Progenitor cell of endocrine pancreas (in vitro differentiated cells): ENCODE measurements around the gene CXCL12. TPM values are rescaled to one million over a fixed set of nuclear protein-coding genes. Genes with fewer than 3 reads are reported as not detected.

ENCODE experiments used
- DNase-seq: peaks from one replicate; pipeline ENCODE4 v3.0.0; 2021; ENCODE audit warnings: low spot score; ENCODE audit not compliant: unreplicated experiment
- H3K27ac Mint-ChIP-seq: 2 replicates; pipeline ENCODE4 v1.8.0; 2021; ENCODE audit warnings: mild to moderate bottlenecking, moderate library complexity, mixed read lengths
- H3K27me3 Mint-ChIP-seq: 2 replicates; pipeline ENCODE4 v1.8.0; 2021; ENCODE audit warnings: mixed read lengths
- H3K36me3 Mint-ChIP-seq: 2 replicates; pipeline ENCODE4 v1.8.0; 2022; ENCODE audit warnings: mixed read lengths; ENCODE audit not compliant: insufficient read depth
- H3K4me1 Mint-ChIP-seq: 2 replicates; pipeline ENCODE4 v1.8.0; 2021; ENCODE audit warnings: low read depth, mixed read lengths
- H3K4me3 Mint-ChIP-seq: 2 replicates; pipeline ENCODE4 v1.8.0; 2021; ENCODE audit warnings: low read depth, mild to moderate bottlenecking, moderate library complexity, mixed read lengths
- H3K9me3 Mint-ChIP-seq: 2 replicates; pipeline ENCODE4 v1.8.0; 2021; ENCODE audit warnings: low read depth, mixed read lengths
- CTCF ChIP-seq: fragments of 200-600 bp; sonication (generic); IDR thresholded peaks from one replicate; pipeline ENCODE4 v1.5.0; 2021; ENCODE audit warnings: antibody characterized with exemption, mild to moderate bottlenecking; ENCODE audit not compliant: unreplicated experiment
- total RNA-seq: library from RNA; stranded (reverse); gene quantifications from 2 replicates; pipeline ENCODE4 v1.2.1, GENCODE V29; 2021

Gene CXCL12
- total RNA-seq, 1 donor from 2014 or later: 4.2 TPM

DNA sequence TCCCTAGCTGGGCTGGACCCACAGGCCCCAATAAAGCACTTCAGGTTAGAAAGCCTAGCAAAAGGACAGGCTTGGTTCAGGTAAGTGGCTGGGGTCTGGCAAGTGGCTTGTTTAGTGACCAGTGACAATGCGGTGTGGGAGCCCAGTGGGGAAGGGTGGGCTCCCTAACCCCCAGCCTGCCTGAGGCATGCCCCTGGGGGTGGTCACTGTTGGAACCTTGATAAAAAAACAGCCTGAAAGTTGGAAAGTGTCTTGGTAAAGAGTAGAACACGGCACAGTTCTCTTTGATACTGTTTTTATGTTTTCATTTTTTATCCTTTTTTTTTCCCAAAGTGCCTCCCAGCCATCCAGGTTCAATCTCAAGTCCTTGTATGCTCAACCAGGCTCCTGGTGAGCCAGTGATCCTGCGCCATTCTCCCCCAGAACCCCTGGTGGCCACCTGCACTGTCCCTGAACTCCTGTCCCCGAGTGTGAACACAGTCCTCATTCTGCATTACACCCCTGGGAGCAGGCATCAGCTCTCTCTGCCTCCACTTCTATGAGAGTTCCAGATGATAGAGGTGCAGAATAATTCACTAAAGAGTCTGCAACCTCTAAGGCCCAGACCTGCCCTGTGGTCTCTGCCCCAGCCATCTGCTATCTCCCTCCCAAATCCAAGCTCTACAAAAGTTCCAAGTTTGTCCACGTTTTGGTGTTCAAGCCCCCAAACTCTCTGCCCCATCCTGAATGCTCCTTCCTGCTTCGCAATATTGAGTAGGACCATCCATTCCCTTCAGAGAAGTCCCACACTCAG lies 15.0 kb upstream of the CXCL12 start:
- no peak for DNase-seq
- Mint-ChIP-seq H3K9me3 (peaks cover 2% of the 10 kb centered on the region), H3K36me3 (no peaks in the 10 kb centered on the region), H3K27me3 (peaks cover 39% of the 10 kb centered on the region), H3K4me1 (peaks cover 12% of the 10 kb centered on the region), H3K4me3 (no peak overlapping the region), H3K27ac (no peak overlapping the region)
- no peak for TF ChIP-seq CTCF

- Mint-ChIP-seq H3K4me1 (peaks cover 12% of the 10 kb centered on the region), H3K9me3 (no peaks in the 10 kb centered on the region), H3K27me3 (peaks cover 39% of the 10 kb centered on the region), H3K36me3 (no peaks in the 10 kb centered on the region), H3K4me3 (no peak overlapping the region), H3K27ac (no peak overlapping the region)
- no peak for DNase-seq
- peak; percentile 13 for TF ChIP-seq CTCF
These were observed 14.1 kb upstream of the CXCL12 start for GRCh38 chr10:44398747-44399658.

- peaks cover 12% of the 10 kb centered on the region for H3K4me1 Mint-ChIP-seq
- peaks cover 39% of the 10 kb centered on the region for H3K27me3 Mint-ChIP-seq
- H3K27ac Mint-ChIP-seq: no peak overlapping the region
- no peak for DNase-seq
- no peak for TF ChIP-seq CTCF
- no peaks in the 10 kb centered on the region for H3K9me3 Mint-ChIP-seq
- no peaks in the 10 kb centered on the region for H3K36me3 Mint-ChIP-seq
- no peak overlapping the region for H3K4me3 Mint-ChIP-seq
These were observed 13.4 kb upstream of the CXCL12 start for GRCh38 chr10:44398271-44398670.

GRCh38 chr10:44397476-44398225 lies 12.8 kb upstream of the CXCL12 start:
- DNase-seq: no peak
- H3K4me1 Mint-ChIP-seq: peaks cover 12% of the 10 kb centered on the region
- H3K36me3 Mint-ChIP-seq: no peaks in the 10 kb centered on the region
- no peaks in the 10 kb centered on the region for H3K9me3 Mint-ChIP-seq
- no peak overlapping the region for H3K27ac Mint-ChIP-seq
- H3K4me3 Mint-ChIP-seq: no peak overlapping the region
- H3K27me3 Mint-ChIP-seq: peaks cover 41% of the 10 kb centered on the region
- TF ChIP-seq CTCF: no peak
